Heart right ventricle (tissue), 16 donors: ENCODE results near the gene KCNH3. TPM values are rescaled to one million over a fixed set of nuclear protein-coding genes. Genes with fewer than 3 reads are reported as not detected.

Experiments used
- ATAC-seq, 8 donors: fragments of 200-7000 bp; cut with Tn5 transposase; one replicate each; pipeline ENCODE4 v1.9.1; 2020; ENCODE audit warnings: mild to moderate bottlenecking in 8 of 8, moderate library complexity in 8 of 8, moderate number of reproducible peaks in 1 of 8
- DNase-seq, 2 donors: peaks; one replicate each; pipeline ENCODE4 v3.0.0-alpha.2; 2020
- H3K27ac ChIP-seq, 10 donors: fragments of 200-600 bp; sonication (generic) in 2 of 10; one replicate each; pipeline versions ENCODE4 v1.5.0 to v1.8.0; 2020 to 2022; ENCODE audit warnings: mild to moderate bottlenecking in 3 of 10
- H3K27me3 ChIP-seq, 7 donors: fragments of 200-600 bp; one replicate each; pipeline ENCODE4 v1.8.0; 2021 to 2022; ENCODE audit warnings: mild to moderate bottlenecking in 2 of 7
- H3K36me3 ChIP-seq, 9 donors: fragments of 200-600 bp; sonication (generic) in 1 of 9; one replicate each; pipeline versions ENCODE4 v1.5.0 to v1.8.0; 2020 to 2022; ENCODE audit warnings: mild to moderate bottlenecking in 2 of 9
- H3K4me1 ChIP-seq, 9 donors: fragments of 200-600 bp; sonication (generic) in 1 of 9; one replicate each; pipeline versions ENCODE4 v1.5.0 to v1.8.0; 2020 to 2022; ENCODE audit warnings: mild to moderate bottlenecking in 4 of 9
- H3K4me3 ChIP-seq, 10 donors: fragments of 200-600 bp; sonication (generic) in 2 of 10; one replicate each; pipeline versions ENCODE4 v1.5.0 to v1.8.0; 2020 to 2022; ENCODE audit warnings: mild to moderate bottlenecking in 7 of 10, moderate library complexity in 2 of 10
- H3K9me3 ChIP-seq, 11 donors: fragments of 200-600 bp in 10 of 11; sonication (generic) in 2 of 11; one replicate each; pipeline versions ENCODE4 v1.5.0 to v1.8.0; 2013 to 2022; ENCODE audit warnings: mild to moderate bottlenecking in 2 of 11, control low read depth in 1 of 11, moderate library complexity in 1 of 11
- WGBS, 2 donors: extraction: QIAGEN DNeasy Blood & Tissue Kit; methylation state at CpG; one replicate each; pipeline ENCODE4 v1.1.7; 2013; ENCODE audit warnings: inconsistent platforms in 1 of 2; 5-methylcytosine and 5-hydroxymethylcytosine counted together
- intact Hi-C, 10 donors: fragments of 100-400 bp; cut with DNase I; formaldehyde crosslinking; loops; one replicate each; pipeline versions ENCODE4 v1.11.1 to v1.14.2; 2022
- polyA plus RNA-seq, 2 donors: library from polyadenylated mRNA; stranded (reverse); fragments of 200-250 nt; gene quantifications; one replicate each; pipeline ENCODE4 v1.2.3, GENCODE V29; 2013
- total RNA-seq, 10 donors: library from RNA; stranded (reverse); fragmentation: NEBNext Ultra II Directional in 3 of 10; extraction: Animal tissue kit (Norgen Biotek cat#: 25700) in 3 of 10; gene quantifications; one replicate each; pipeline versions ENCODE4 v1.2.1 to v1.2.4, GENCODE V29; 2021 to 2023
- TF ChIP-seq, protein P1 (sequence below), 9 donors: fragments of 200-600 bp; sonication (generic) in 2 of 9; IDR thresholded peaks; one replicate each; pipeline versions ENCODE4 v1.5.0 to v1.8.0; 2021 to 2022; ENCODE audit warnings: antibody characterized with exemption in 9 of 9, mild to moderate bottlenecking in 5 of 9, moderate library complexity in 1 of 9
- donor health status: Arrhythmogenic right ventricular cardiomyopathy.
- donor health status: ischemic (EF 13 %, LVEDD 7.1; RV severe dilation, severe dysfunction).
- donor health status: healthy with polysubstance abuse.
- donor health status: DM: no; HTN: yes; CAD: no.
- donor health status: DM: no; HTN: no; CAD: no.
- donor health status: ischemic (EF 25% LVEDD 6.9; RV normal size, moderate dysfunction).
- donor health status: ischemic (EF 25% LVEDD 5.7; RV mildly dilated, moderate dysfunction).
- donor health status: healthy.
- donor health status: DM: yes; HTN: yes; CAD: no.
- donor health status: Ischemic cardiomyopathy.
- donor health status: ischemic (EF 35%, LVEDD 5.7; RV mildly dilated, moderate dysfunction).
- donor health status: nonischemic (EF 11% LVEDD 7.7; RV severe dilation, severe dysfunction).
- donor health status: DM: yes; HTN: yes; CAD: no.
- donor health status: PGD.
- donor health status: ischemic (EF 29% LVEDD 5.4; RV normal size, mild dysfunction).
- donor health status: nonischemic (EF 23%, LVEDD 6.1; RV moderate dilation, normal function).

The KCNH3 gene
- total and polyA plus RNA-seq, 12 donors, result 0.16 to 2.0 (median 0.26) TPM

DNA sequence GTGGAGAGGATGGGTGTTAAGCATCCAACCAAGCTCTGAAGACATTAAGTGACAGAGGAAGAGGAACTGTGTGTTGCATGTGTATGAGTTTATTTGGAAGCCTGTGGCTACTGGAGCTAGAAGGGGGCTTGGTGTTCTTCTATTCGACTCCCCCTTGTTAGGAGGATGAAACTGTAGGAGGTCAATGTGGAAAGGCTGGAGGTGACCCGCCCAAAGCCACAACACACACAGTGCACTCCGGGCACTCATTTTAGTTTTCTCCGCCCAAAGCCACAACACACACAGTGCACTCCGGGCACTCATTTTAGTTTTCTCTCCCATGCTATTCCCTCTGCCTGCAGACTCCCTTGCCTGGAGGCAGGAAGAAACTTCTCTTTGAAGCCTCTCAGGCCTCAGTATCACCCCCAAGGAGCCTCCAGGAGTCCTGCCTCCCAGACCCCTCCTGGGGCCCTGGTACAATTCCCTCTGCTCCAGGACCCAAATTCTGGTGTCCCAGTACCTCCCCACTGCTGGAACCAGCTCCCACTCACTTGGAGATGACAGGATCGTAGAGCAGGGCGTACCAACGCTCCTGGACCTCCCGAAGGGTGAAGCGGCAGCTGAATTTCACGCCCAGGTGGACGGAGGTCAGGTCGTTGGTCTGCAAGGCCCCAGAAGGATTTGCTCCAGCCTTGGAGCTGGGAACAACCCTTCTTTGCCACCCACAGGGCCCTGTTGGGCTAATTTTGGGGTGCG, 25.3 kb downstream of the KCNH3 start:
- Histone ChIP-seq H3K4me3 (peak overlapping the region in 5 of 10 donors; percentile 5 to 13 (median 11)), H3K9me3 (no peaks in the 10 kb centered on the region), H3K27me3 (no peaks in the 10 kb centered on the region), H3K36me3 (peaks cover 4 to 69% (median 56%) of the 10 kb centered on the region in 9 donors), H3K27ac (peak overlapping the region; percentile 57 to 98 (median 94)), H3K4me1 (peaks cover 15 to 46% (median 31%) of the 10 kb centered on the region in 9 donors)
- intact Hi-C loops, result no loop called here
- TF ChIP-seq, protein P1, sequence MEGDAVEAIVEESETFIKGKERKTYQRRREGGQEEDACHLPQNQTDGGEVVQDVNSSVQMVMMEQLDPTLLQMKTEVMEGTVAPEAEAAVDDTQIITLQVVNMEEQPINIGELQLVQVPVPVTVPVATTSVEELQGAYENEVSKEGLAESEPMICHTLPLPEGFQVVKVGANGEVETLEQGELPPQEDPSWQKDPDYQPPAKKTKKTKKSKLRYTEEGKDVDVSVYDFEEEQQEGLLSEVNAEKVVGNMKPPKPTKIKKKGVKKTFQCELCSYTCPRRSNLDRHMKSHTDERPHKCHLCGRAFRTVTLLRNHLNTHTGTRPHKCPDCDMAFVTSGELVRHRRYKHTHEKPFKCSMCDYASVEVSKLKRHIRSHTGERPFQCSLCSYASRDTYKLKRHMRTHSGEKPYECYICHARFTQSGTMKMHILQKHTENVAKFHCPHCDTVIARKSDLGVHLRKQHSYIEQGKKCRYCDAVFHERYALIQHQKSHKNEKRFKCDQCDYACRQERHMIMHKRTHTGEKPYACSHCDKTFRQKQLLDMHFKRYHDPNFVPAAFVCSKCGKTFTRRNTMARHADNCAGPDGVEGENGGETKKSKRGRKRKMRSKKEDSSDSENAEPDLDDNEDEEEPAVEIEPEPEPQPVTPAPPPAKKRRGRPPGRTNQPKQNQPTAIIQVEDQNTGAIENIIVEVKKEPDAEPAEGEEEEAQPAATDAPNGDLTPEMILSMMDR (IDR thresholded peaks at IDR 0.05), result no peak
- ATAC-seq (no peak), DNase-seq (no peak)
- 91% methylated on average over 14 of the region's 14 CpGs for WGBS, 2 donors

DNA sequence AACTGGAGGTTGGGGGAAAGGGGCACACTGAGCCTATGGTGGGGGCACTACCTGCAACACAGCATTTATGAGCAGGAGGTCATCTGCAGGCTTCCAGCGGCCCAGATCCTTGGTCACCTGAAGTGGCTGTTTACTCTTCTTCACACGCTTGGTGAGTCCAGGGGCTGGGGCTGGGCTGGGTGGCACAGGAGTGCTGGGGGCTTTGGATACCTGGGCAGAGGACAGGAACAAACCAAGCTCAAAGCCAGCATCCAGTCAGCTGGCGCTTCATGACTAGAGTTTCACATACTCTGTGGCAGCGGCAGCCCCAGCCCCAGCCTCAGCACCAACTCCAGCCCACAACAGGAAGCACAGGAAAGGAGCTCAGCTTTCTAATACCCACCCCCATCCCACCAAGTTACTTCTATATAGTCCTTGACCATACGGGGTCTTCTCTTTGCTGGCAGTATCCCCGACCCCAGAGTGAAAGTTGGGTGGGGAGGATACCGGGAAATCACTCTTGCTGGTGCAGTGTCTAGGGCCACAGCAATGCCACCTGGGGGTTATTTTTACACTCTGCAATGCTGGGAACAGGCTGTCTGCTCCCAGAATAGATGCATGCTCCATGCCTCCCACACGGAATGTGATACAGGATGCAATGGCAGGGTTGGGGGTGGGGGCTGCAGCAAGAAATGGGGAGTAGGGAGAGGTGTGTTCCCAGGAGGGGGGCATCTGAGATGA, 26.0 kb downstream of the KCNH3 start:
- Histone ChIP-seq H3K27me3 (no peaks in the 10 kb centered on the region), H3K4me1 (peaks cover 15 to 53% (median 38%) of the 10 kb centered on the region in 9 donors), H3K27ac (peak overlapping the region; percentile 76 to 98 (median 94)), H3K36me3 (peaks cover 0 to 62% (median 48%) of the 10 kb centered on the region in 9 donors), H3K4me3 (peak overlapping the region in 6 of 10 donors; percentile 5 to 28 (median 10)), H3K9me3 (no peaks in the 10 kb centered on the region)
- DNase-seq, result peak in 1 of 2 donors; percentile 52
- TF ChIP-seq, protein P1 (IDR thresholded peaks at IDR 0.05), result peak in 3 of 9 donors; percentile 28 to 30 (median 29)
- intact Hi-C loops, result loop anchor here in 1 of 10 donors (5.0 kb wide), 1 partner anchor 503 kb away; the partner anchor contains the start of gene KMT2D
- WGBS, 2 donors, result 48 to 68% methylated on average over 8 of the region's 8 CpGs
- ATAC-seq, result peak; percentile 20 to 83 (median 74)

DNA sequence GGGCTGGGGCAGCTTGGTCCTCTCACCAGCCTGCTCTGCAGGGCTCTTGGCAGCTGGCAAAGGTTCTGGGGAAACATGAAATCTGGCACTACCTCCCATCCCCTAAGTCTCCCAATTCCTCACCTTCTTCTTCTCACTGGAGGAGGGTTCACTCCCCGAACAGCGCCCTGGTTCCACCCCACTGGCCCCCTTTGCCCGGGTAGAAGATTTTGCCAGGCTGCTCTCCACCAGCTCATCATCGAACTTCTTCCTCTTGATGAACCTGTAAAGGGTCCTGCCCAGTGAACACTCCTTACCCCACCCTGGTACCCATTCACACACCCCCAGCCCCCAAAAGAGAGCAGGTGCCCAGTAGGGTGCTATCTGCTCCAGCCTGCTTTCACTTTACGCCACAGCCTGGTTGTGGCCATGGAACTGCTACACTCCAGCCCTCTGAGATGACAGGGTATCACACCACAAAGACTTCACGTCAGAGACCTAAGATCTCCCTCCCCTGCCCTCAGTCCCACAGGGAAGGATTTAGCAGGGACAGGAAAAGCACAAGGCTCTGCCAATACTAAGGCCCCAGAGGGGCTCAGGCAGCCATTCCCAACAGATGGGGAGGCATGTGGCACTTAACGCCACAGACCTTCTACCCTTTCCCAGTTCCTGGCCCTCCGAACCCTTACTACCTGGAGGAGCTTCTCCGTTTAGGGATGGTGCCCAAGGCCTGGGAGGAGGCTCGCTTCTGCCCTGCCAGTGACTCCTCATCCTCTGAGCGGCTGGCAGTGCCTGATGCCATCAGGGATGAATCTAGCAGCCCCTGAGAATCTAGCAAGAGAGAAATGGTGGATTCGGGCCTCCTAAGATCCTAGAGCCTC, 26.8 kb downstream of the KCNH3 start:
- no peak for DNase-seq
- intact Hi-C loops, result loop anchor here in 1 of 10 donors (5.0 kb wide), 1 partner anchor 503 kb away; the partner anchor contains the start of gene KMT2D
- H3K9me3 ChIP-seq, result no peaks in the 10 kb centered on the region
- peaks cover 0 to 57% (median 41%) of the 10 kb centered on the region in 9 donors for H3K36me3 ChIP-seq
- peak overlapping the region; percentile 76 to 98 (median 94) for H3K27ac ChIP-seq
- ATAC-seq, result peak in 2 of 8 donors; percentile 1 to 11
- WGBS, 2 donors, result 87% methylated on average over 12 of the region's 12 CpGs
- TF ChIP-seq, protein P1 (IDR thresholded peaks at IDR 0.05), result no peak
- no peak overlapping the region for H3K4me3 ChIP-seq
- peaks cover 15 to 61% (median 45%) of the 10 kb centered on the region in 9 donors for H3K4me1 ChIP-seq
- H3K27me3 ChIP-seq, result no peaks in the 10 kb centered on the region
